CD14-positive monocyte (primary cell): ENCODE measurements around the gene UGT2A1. TPM values are rescaled to one million over a fixed set of nuclear protein-coding genes. Genes with fewer than 3 reads are reported as not detected.

Source experiments
- DNase-seq, 3 donors: peaks; one replicate each; pipeline ENCODE4 v3.0.0-alpha.2; 2011 to 2022
- H2AFZ ChIP-seq: 2 replicates; pipeline ENCODE4 v1.6.0; 2012; ENCODE audit warnings: mild to moderate bottlenecking, low read depth, low read length, inconsistent platforms; ENCODE audit not compliant: insufficient read depth, poor library complexity, severe bottlenecking
- H3K27ac ChIP-seq, 2 donors: 1 replicate in 1 of 2; 2 replicates in 1 of 2; pipeline ENCODE4 v1.5.1; 2012 to 2013; ENCODE audit warnings: low read length in 2 of 2, control low read depth in 1 of 2, inconsistent platforms in 1 of 2, low read depth in 1 of 2, mild to moderate bottlenecking in 1 of 2
- H3K27me3 ChIP-seq, 2 donors: one replicate each; pipeline versions ENCODE4 v1.6.0 to v1.6.1; 2011 to 2013; ENCODE audit warnings: low read length in 2 of 2; ENCODE audit not compliant: control insufficient read depth in 2 of 2, insufficient read depth in 2 of 2
- H3K36me3 ChIP-seq, 2 donors: replicated peaks in 1 of 2; 1 replicate in 1 of 2; 2 replicates in 1 of 2; pipeline versions ENCODE4 v1.5.1 to v1.6.1; 2012 to 2013; ENCODE audit warnings: low read length in 2 of 2, control low read depth in 1 of 2, inconsistent platforms in 1 of 2, mild to moderate bottlenecking in 1 of 2; ENCODE audit not compliant: insufficient read depth in 2 of 2, control insufficient read depth in 1 of 2
- H3K4me1 ChIP-seq, 2 donors: 1 replicate in 1 of 2; 2 replicates in 1 of 2; pipeline versions ENCODE4 v1.5.1 to v1.6.1; 2012 to 2013; ENCODE audit warnings: low read length in 2 of 2, control low read depth in 1 of 2, inconsistent platforms in 1 of 2, mild to moderate bottlenecking in 1 of 2, moderate library complexity in 1 of 2; ENCODE audit not compliant: insufficient read depth in 2 of 2, control insufficient read depth in 1 of 2
- H3K4me2 ChIP-seq: replicated peaks from 2 replicates; pipeline ENCODE3; 2012; ENCODE audit warnings: low read length, moderate library complexity, mild to moderate bottlenecking; ENCODE audit not compliant: poor library complexity, severe bottlenecking; ENCODE audit errors: extremely low read depth
- H3K4me3 ChIP-seq, 3 experiments: fragments of 200-600 bp in 1 of 3; sonication (generic) in 1 of 3; replicated peaks in 1 of 3; 1 replicate in 2 of 3; 2 replicates in 1 of 3; pipeline ENCODE4 v1.5.1; 2011 to 2013; ENCODE audit warnings: low read length in 3 of 3, mild to moderate bottlenecking in 3 of 3, control low read depth in 2 of 3, low read depth in 2 of 3, inconsistent platforms in 1 of 3, moderate library complexity in 1 of 3
- H3K79me2 ChIP-seq: 2 replicates; pipeline ENCODE4 v1.6.0; 2012; ENCODE audit warnings: mild to moderate bottlenecking, control low read depth, inconsistent platforms, low read length, moderate library complexity; ENCODE audit not compliant: insufficient read depth
- H3K9ac ChIP-seq: 2 replicates; pipeline ENCODE4 v1.6.0; 2017; ENCODE audit warnings: low read length, mild to moderate bottlenecking; ENCODE audit not compliant: insufficient read depth, poor library complexity, severe bottlenecking
- H3K9me3 ChIP-seq, 2 donors: replicated peaks in 1 of 2; 1 replicate in 1 of 2; 2 replicates in 1 of 2; pipeline versions ENCODE4 v1.5.1 to v1.6.1; 2012 to 2013; ENCODE audit warnings: low read length in 2 of 2, control low read depth in 1 of 2; ENCODE audit not compliant: control insufficient read depth in 1 of 2, insufficient read depth in 1 of 2
- H4K20me1 ChIP-seq: 2 replicates; pipeline ENCODE4 v1.6.0; 2012; ENCODE audit warnings: mild to moderate bottlenecking, low read length, control low read depth, moderate library complexity; ENCODE audit not compliant: insufficient read depth
- H3K27ac Mint-ChIP-seq, 7 donors: one replicate each; pipeline ENCODE4 v1.8.0; 2020; ENCODE audit warnings: mild to moderate bottlenecking in 7 of 7, mixed read lengths in 7 of 7, moderate library complexity in 6 of 7, inconsistent platforms in 2 of 7
- H3K27me3 Mint-ChIP-seq, 3 donors: one replicate each; pipeline ENCODE4 v1.8.0; 2021 to 2022; ENCODE audit warnings: low read depth in 3 of 3, mild to moderate bottlenecking in 3 of 3, mixed read lengths in 3 of 3, moderate library complexity in 3 of 3, inconsistent platforms in 1 of 3
- H3K36me3 Mint-ChIP-seq, 2 donors: one replicate each; pipeline ENCODE4 v1.8.0; 2020; ENCODE audit warnings: mixed read lengths in 2 of 2, inconsistent platforms in 1 of 2, mild to moderate bottlenecking in 1 of 2
- H3K4me1 Mint-ChIP-seq: one replicate; pipeline ENCODE4 v1.8.0; 2020; ENCODE audit warnings: mild to moderate bottlenecking, mixed read lengths
- H3K4me3 Mint-ChIP-seq, 2 donors: one replicate each; pipeline ENCODE4 v1.8.0; 2020; ENCODE audit warnings: mild to moderate bottlenecking in 2 of 2, mixed read lengths in 2 of 2, moderate library complexity in 1 of 2
- H3K9me3 Mint-ChIP-seq, 7 donors: one replicate each; pipeline ENCODE4 v1.8.0; 2020 to 2022; ENCODE audit warnings: mixed read lengths in 7 of 7, mild to moderate bottlenecking in 6 of 7, moderate library complexity in 6 of 7, inconsistent platforms in 2 of 7
- CTCF ChIP-seq: fragments of 200-600 bp; IDR thresholded peaks from one replicate; pipeline ENCODE4 v1.8.0; 2022; ENCODE audit warnings: antibody characterized with exemption, mild to moderate bottlenecking
- WGBS: methylation state at CpG from one replicate; pipeline ENCODE4 v1.1.5; 2013; ENCODE audit warnings: missing lambda C conversion rate; ENCODE audit not compliant: insufficient coverage; 5-methylcytosine and 5-hydroxymethylcytosine counted together
- intact Hi-C, 2 donors: fragments of 100-400 bp; cut with micrococcal nuclease; formaldehyde crosslinking; loops; one replicate each; pipeline versions ENCODE4 v1.15.0 to v1.15.1; 2023
- polyA plus RNA-seq, 3 donors: library from polyadenylated mRNA; depleted of rRNA in 1 of 3; unstranded in 2 of 3; stranded (reverse) in 1 of 3; fragments of 300-500 nt in 2 of 3; fragments of >200 nt in 1 of 3; fragmentation: Illumina TruSeq in 2 of 3; gene quantifications; 1 replicate in 2 of 3; 2 replicates in 1 of 3; pipeline ENCODE4 v1.2.3, GENCODE V29; 2012 to 2021

UGT2A1 gene
- polyA plus RNA-seq, 3 donors: not detected

GRCh38 chr4:69589884-69590283 is 63.2 kb downstream of the UGT2A1 start:
- no peak for DNase-seq
- intact Hi-C loops: no loop called here
- peaks cover 0 to 3% (median 0%) of the 10 kb centered on the region in 7 donors for H3K9me3 Mint-ChIP-seq
- no peak overlapping the region for H3K4me2 ChIP-seq
- no peaks in the 10 kb centered on the region for H3K4me1 Mint-ChIP-seq
- no peaks in the 10 kb centered on the region for H3K4me1 ChIP-seq
- no peaks in the 10 kb centered on the region for H3K27me3 Mint-ChIP-seq
- no peak overlapping the region for H3K4me3 ChIP-seq
- no peaks in the 10 kb centered on the region for H3K36me3 Mint-ChIP-seq
- H3K9ac ChIP-seq: no peak overlapping the region
- H2AFZ ChIP-seq: no peak overlapping the region
- H4K20me1 ChIP-seq: no peaks in the 10 kb centered on the region
- no CpG with 5 or more reads among the region's 1 CpG for WGBS
- H3K27ac ChIP-seq: no peak overlapping the region
- H3K27ac Mint-ChIP-seq: no peak overlapping the region
- H3K79me2 ChIP-seq: no peaks in the 10 kb centered on the region
- no peak for TF ChIP-seq CTCF
- no peaks in the 10 kb centered on the region for H3K9me3 ChIP-seq
- no peak overlapping the region for H3K4me3 Mint-ChIP-seq
- H3K27me3 ChIP-seq: no peaks in the 10 kb centered on the region
- H3K36me3 ChIP-seq: no peaks in the 10 kb centered on the region

GRCh38 chr4:69584135-69584534 is 68.9 kb downstream of the UGT2A1 start:
- Histone ChIP-seq H4K20me1 (no peaks in the 10 kb centered on the region), H3K9me3 (no peaks in the 10 kb centered on the region), H3K4me1 (no peaks in the 10 kb centered on the region), H3K27ac (no peak overlapping the region), H3K36me3 (no peaks in the 10 kb centered on the region), H3K4me3 (no peak overlapping the region), H3K9ac (no peak overlapping the region), H2AFZ (no peak overlapping the region), H3K4me2 (no peak overlapping the region), H3K79me2 (no peaks in the 10 kb centered on the region), H3K27me3 (no peaks in the 10 kb centered on the region)
- Mint-ChIP-seq H3K4me1 (no peaks in the 10 kb centered on the region), H3K9me3 (peaks cover 0 to 5% (median 0%) of the 10 kb centered on the region in 7 donors), H3K4me3 (no peak overlapping the region), H3K36me3 (no peaks in the 10 kb centered on the region), H3K27me3 (peaks cover 0 to 2% (median 0%) of the 10 kb centered on the region in 3 donors), H3K27ac (no peak overlapping the region)
- intact Hi-C loops: no loop called here
- no peak for DNase-seq
- WGBS: 80% methylated on average over 2 of the region's 5 CpGs
- no peak for TF ChIP-seq CTCF
